HepG2 (cell line): Measurements from ENCODE around the gene HIPK2. TPM values are rescaled to one million over a fixed set of nuclear protein-coding genes. Genes with fewer than 3 reads are reported as not detected.

Experiments used
- ATAC-seq: fragments of 200-7000 bp; cut with Tn5 transposase; 3 replicates; pipeline ENCODE4 v1.9.1; 2020; ENCODE audit warnings: mild to moderate bottlenecking, moderate library complexity
- BruUV-seq: library from RNA; stranded (reverse); fragments of 400-500 nt; replicated peaks from 2 replicates; lab custom pipeline; 2021; lab: Mats Ljungman, UMichigan
- CTCF ChIA-PET: fragments of 300-600 bp; formaldehyde crosslinking; extraction: SDS; loops from one replicate; lab custom pipeline; 2021; ENCODE audit warnings: low total read pairs, inconsistent platforms, low intra/inter-chr PET ratio; lab: Yijun Ruan, JAX
- POLR2A ChIA-PET: fragments of 350-600 bp; sonication (Branson Sonifier 250); formaldehyde crosslinking; loops from one replicate; lab custom pipeline; 2020; ENCODE audit warnings: antibody characterized with exemption, inconsistent platforms; lab: Yijun Ruan, JAX
- DNase-seq: peaks from one replicate; pipeline ENCODE4 v3.0.0-alpha.2; 2015; ENCODE audit warnings: low spot score
- FAIRE-seq: peaks from 3 replicates; lab custom pipeline; 2011; peaks lifted over from hg19 to GRCh38; lab: Jason Lieb, UNC
- H2AFZ ChIP-seq: one replicate; pipeline ENCODE4 v1.6.1; 2011; ENCODE audit warnings: low read length, inconsistent platforms
- H3K27ac ChIP-seq: fragments of 300-600 bp; 3 replicates; pipeline ENCODE4 v1.8.0; 2011; ENCODE audit warnings: mixed run types, mild to moderate bottlenecking, mixed read lengths, low read length, inconsistent platforms; ENCODE audit not compliant: insufficient read depth; ENCODE audit errors: extremely low read length
- H3K27me3 ChIP-seq, 2 experiments: fragments of 200-600 bp in 1 of 2; 2 replicates in 1 of 2; 3 replicates in 1 of 2; pipeline versions ENCODE4 v1.6.0 to v1.8.0; 2011; ENCODE audit warnings: low read length in 2 of 2, mild to moderate bottlenecking in 2 of 2, moderate library complexity in 2 of 2, inconsistent platforms in 1 of 2; ENCODE audit not compliant: insufficient read depth in 2 of 2, control insufficient read depth in 1 of 2
- H3K36me3 ChIP-seq, 2 experiments: fragments of 200-600 bp in 1 of 2; replicated peaks in 1 of 2; 2 replicates in 1 of 2; 3 replicates in 1 of 2; pipeline versions ENCODE4 v1.5.1 to v1.8.0; 2011; ENCODE audit warnings: low read length in 2 of 2, inconsistent platforms in 1 of 2; ENCODE audit not compliant: insufficient read depth in 2 of 2, control insufficient read depth in 1 of 2
- H3K4me1 ChIP-seq: 2 replicates; pipeline ENCODE4 v1.5.1; 2012; ENCODE audit warnings: low read length, inconsistent platforms; ENCODE audit not compliant: insufficient read depth
- H3K4me2 ChIP-seq: 2 replicates; pipeline ENCODE4 v1.6.0; 2011; ENCODE audit warnings: low read depth, low read length, inconsistent platforms
- H3K4me3 ChIP-seq, 3 experiments: fragments of 200-600 bp in 1 of 3; sonication (generic), shearing (Covaris generic) in 1 of 3; replicated peaks in 1 of 3; 2 replicates each; pipeline ENCODE4 v1.5.1; 2011 to 2016; ENCODE audit warnings: low read length in 3 of 3, inconsistent platforms in 2 of 3, low read depth in 2 of 3, mild to moderate bottlenecking in 2 of 3, control low read depth in 1 of 3, mixed read lengths in 1 of 3; ENCODE audit not compliant: insufficient read depth in 1 of 3
- H3K79me2 ChIP-seq: one replicate; pipeline ENCODE4 v1.6.1; 2011; ENCODE audit warnings: low read length, inconsistent platforms; ENCODE audit not compliant: insufficient read depth
- H3K9ac ChIP-seq: 2 replicates; pipeline ENCODE4 v1.6.0; 2011; ENCODE audit warnings: mild to moderate bottlenecking, low read depth, low read length, inconsistent platforms; ENCODE audit not compliant: insufficient read depth
- H3K9me3 ChIP-seq: 2 replicates; pipeline ENCODE4 v1.5.1; 2012; ENCODE audit warnings: mild to moderate bottlenecking, low read length
- H4K20me1 ChIP-seq: 2 replicates; pipeline ENCODE4 v1.6.0; 2011; ENCODE audit warnings: inconsistent platforms, mild to moderate bottlenecking, low read length, moderate library complexity; ENCODE audit not compliant: insufficient read depth
- RBFOX2 ChIP-seq: fragments of 200-400 bp; formaldehyde crosslinking; IDR thresholded peaks from 2 replicates; pipeline ENCODE4 v1.6.1; 2017; ENCODE audit warnings: low read depth, mild to moderate bottlenecking, low read length
- SP4 ChIP-seq: sonication (generic); formaldehyde crosslinking; IDR thresholded peaks from 2 replicates; pipeline ENCODE4 v1.8.1; 2023; ENCODE audit warnings: mild to moderate bottlenecking, missing genetic modification reagents
- TBX3 ChIP-seq: fragments of 450-650 bp; IDR thresholded peaks from 2 replicates; pipeline ENCODE4 v1.6.1; 2017; ENCODE audit warnings: antibody characterized with exemption, mild to moderate bottlenecking, inconsistent platforms, borderline replicate concordance
- WGBS: methylation state at CpG from one replicate; pipeline ENCODE4 v1.1.6; 2017; ENCODE audit warnings: low lambda C conversion rate; 5-methylcytosine and 5-hydroxymethylcytosine counted together
- in situ Hi-C: cut with HindIII; loops from 2 replicates; pipeline ENCODE4 v1.10.0; 2017; ENCODE audit warnings: low pct_unique_long_range_greater_than_20kb; ENCODE audit not compliant: extremely low pct_ligation_motif_present
- intact Hi-C: fragments of 100-400 bp; cut with micrococcal nuclease; formaldehyde crosslinking; loops from one replicate; pipeline ENCODE4 v1.10.0; 2022; ENCODE audit not compliant: unreplicated experiment
- polyA plus RNA-seq, 8 experiments: library from polyadenylated mRNA; depleted of rRNA in 3 of 8; stranded (reverse) in 7 of 8; unstranded in 1 of 8; fragments of >200 nt; fragmentation: Illumina TruSeq in 4 of 8; extraction: Trizol in 4 of 8; gene quantifications; 2 replicates each; pipeline versions ENCODE4 v1.2.1 to v1.2.3, GENCODE V29; 2011 to 2016; ENCODE audit warnings: low read depth in 4 of 8, missing spikeins in 1 of 8, mixed read lengths in 1 of 8; ENCODE audit not compliant: insufficient read depth in 1 of 8
- total RNA-seq, 5 experiments: library from RNA; depleted of rRNA; stranded (reverse); fragments of >200 nt; fragmentation: Illumina TruSeq; extraction: Trizol; gene quantifications; 2 replicates each; pipeline ENCODE4 v1.2.3, GENCODE V29; 2016; ENCODE audit warnings: low read depth in 1 of 5
- TF ChIP-seq, protein P1 (sequence below): sonication (generic); formaldehyde crosslinking; IDR thresholded peaks from 2 replicates; pipeline ENCODE4 v1.4.0; 2020; ENCODE audit warnings: missing genetic modification reagents

The HIPK2 gene
- total and polyA plus RNA-seq, 2 of the 13 experiments (the other 11 are each of a cell fraction or from before 2014, with no cell fraction given): 14.4 to 20.2 TPM

DNA sequence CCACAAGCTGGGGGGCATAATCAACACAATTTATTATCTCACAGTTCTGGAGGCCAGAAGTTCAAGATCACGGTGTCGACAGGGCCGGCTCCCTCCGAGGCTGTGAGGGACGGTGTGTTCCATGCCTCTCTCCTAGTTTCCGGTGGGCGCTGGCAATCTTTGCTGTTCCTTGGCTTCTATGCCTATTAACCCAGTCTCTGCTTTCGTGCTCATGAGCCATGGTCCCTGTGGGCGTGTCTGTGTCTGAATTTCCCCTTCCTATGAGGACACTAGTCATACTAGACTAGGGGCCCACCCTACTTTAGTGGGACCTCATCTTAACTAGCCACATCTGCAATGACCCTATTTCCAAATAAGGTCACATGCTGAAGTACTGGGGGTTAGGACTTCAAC lies 29.4 kb downstream of the HIPK2 start (continued):
- TF ChIP-seq, protein P1, sequence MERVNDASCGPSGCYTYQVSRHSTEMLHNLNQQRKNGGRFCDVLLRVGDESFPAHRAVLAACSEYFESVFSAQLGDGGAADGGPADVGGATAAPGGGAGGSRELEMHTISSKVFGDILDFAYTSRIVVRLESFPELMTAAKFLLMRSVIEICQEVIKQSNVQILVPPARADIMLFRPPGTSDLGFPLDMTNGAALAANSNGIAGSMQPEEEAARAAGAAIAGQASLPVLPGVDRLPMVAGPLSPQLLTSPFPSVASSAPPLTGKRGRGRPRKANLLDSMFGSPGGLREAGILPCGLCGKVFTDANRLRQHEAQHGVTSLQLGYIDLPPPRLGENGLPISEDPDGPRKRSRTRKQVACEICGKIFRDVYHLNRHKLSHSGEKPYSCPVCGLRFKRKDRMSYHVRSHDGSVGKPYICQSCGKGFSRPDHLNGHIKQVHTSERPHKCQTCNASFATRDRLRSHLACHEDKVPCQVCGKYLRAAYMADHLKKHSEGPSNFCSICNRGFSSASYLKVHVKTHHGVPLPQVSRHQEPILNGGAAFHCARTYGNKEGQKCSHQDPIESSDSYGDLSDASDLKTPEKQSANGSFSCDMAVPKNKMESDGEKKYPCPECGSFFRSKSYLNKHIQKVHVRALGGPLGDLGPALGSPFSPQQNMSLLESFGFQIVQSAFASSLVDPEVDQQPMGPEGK: no peak

GRCh38 chr7:139747662-139748372 lies 30.0 kb downstream of the HIPK2 start:
- H3K9ac ChIP-seq: no peak overlapping the region
- in situ Hi-C loops: no loop called here
- CTCF ChIA-PET: no interaction called here
- peaks cover 2 to 25% of the 10 kb centered on the region in 2 experiments; a peak in 4 of 5 replicates for H3K36me3 ChIP-seq
- TF ChIP-seq TBX3 (no peak), SP4 (no peak), RBFOX2 (no peak)
- TF ChIP-seq, all 625 proteins: peak for 0
- Histone ChIP-seq H2AFZ (no peak overlapping the region), H3K4me2 (no peak overlapping the region), H3K4me1 (peaks cover 69% of the 10 kb centered on the region), H3K79me2 (peaks cover 99% of the 10 kb centered on the region), H3K9me3 (no peaks in the 10 kb centered on the region), H4K20me1 (peaks cover 64% of the 10 kb centered on the region), H3K4me3 (no peak overlapping the region), H3K27ac (no peak overlapping the region), H3K27me3 (no peaks in the 10 kb centered on the region)
- 95% methylated on average over 13 of the region's 13 CpGs for WGBS
- intact Hi-C loops: loop anchor here (10.0 kb wide), 1 partner anchor 93 kb away; no protein-coding TSS in a partner anchor
- POLR2A ChIA-PET: no interaction called here
- no peak for FAIRE-seq
- BruUV-seq: no TSS peak
- no peak for ATAC-seq
- no peak for DNase-seq
